H9 (cell line): Measurements from ENCODE around the gene NADSYN1. TPM values are rescaled to one million over a fixed set of nuclear protein-coding genes. Genes with fewer than 3 reads are reported as not detected.

Source experiments
- DNase-seq: peaks from one replicate; pipeline ENCODE4 v3.0.0-alpha.2; 2017
- H2AFZ ChIP-seq: one replicate; pipeline ENCODE4 v1.6.1; 2013; ENCODE audit warnings: mild to moderate bottlenecking, low read length, control low read depth, moderate library complexity
- H2AK5ac ChIP-seq: 2 replicates; pipeline ENCODE4 v1.6.1; 2013; ENCODE audit warnings: low read length, control low read depth, mixed read lengths; ENCODE audit not compliant: insufficient read length
- H2BK120ac ChIP-seq: one replicate; pipeline ENCODE4 v1.6.1; 2013; ENCODE audit warnings: low read depth, mild to moderate bottlenecking, low read length, control low read depth, inconsistent platforms; ENCODE audit not compliant: poor library complexity, severe bottlenecking
- H2BK12ac ChIP-seq: 2 replicates; pipeline ENCODE4 v1.6.1; 2013; ENCODE audit warnings: low read length, control low read depth, mixed read lengths, low read depth; ENCODE audit not compliant: insufficient read length
- H2BK15ac ChIP-seq: 2 replicates; pipeline ENCODE4 v1.6.1; 2013; ENCODE audit warnings: low read depth, low read length, control low read depth
- H2BK20ac ChIP-seq: one replicate; pipeline ENCODE4 v1.6.1; 2013; ENCODE audit warnings: low read depth, mild to moderate bottlenecking, low read length, control low read depth, inconsistent platforms; ENCODE audit not compliant: poor library complexity, severe bottlenecking
- H2BK5ac ChIP-seq: 2 replicates; pipeline ENCODE4 v1.6.1; 2013; ENCODE audit warnings: low read length, control low read depth, mixed read lengths; ENCODE audit not compliant: insufficient read length
- H3K14ac ChIP-seq: 2 replicates; pipeline ENCODE4 v1.6.1; 2013; ENCODE audit warnings: low read length, control low read depth; ENCODE audit not compliant: insufficient read depth
- H3K18ac ChIP-seq: 2 replicates; pipeline ENCODE4 v1.6.1; 2013; ENCODE audit warnings: low read depth, mild to moderate bottlenecking, mixed read lengths, low read length, control low read depth; ENCODE audit not compliant: insufficient read length
- H3K23ac ChIP-seq: 2 replicates; pipeline ENCODE4 v1.6.1; 2013; ENCODE audit warnings: low read length, control low read depth, mixed read lengths, low read depth; ENCODE audit not compliant: insufficient read length
- H3K23me2 ChIP-seq: 2 replicates; pipeline ENCODE4 v1.6.1; 2013; ENCODE audit warnings: low read depth, mild to moderate bottlenecking, mixed read lengths, low read length, control low read depth; ENCODE audit not compliant: insufficient read length, poor library complexity, severe bottlenecking
- H3K27ac ChIP-seq: 2 replicates; pipeline ENCODE4 v1.5.1; 2013; ENCODE audit warnings: low read length, control low read depth, mixed read lengths, low read depth; ENCODE audit not compliant: insufficient read length
- H3K27me3 ChIP-seq: 2 replicates; pipeline ENCODE4 v1.6.1; 2013; ENCODE audit warnings: low read length, control low read depth, inconsistent platforms; ENCODE audit not compliant: insufficient read depth
- H3K4ac ChIP-seq: 2 replicates; pipeline ENCODE4 v1.6.1; 2013; ENCODE audit warnings: low read depth, mild to moderate bottlenecking, control low read depth, inconsistent platforms, low read length, moderate library complexity
- H3K4me1 ChIP-seq: 2 replicates; pipeline ENCODE4 v1.6.1; 2013; ENCODE audit warnings: low read length, control low read depth, inconsistent platforms; ENCODE audit not compliant: insufficient read depth
- H3K4me2 ChIP-seq: 2 replicates; pipeline ENCODE4 v1.6.1; 2013; ENCODE audit warnings: low read length, control low read depth, mixed read lengths; ENCODE audit not compliant: insufficient read length, insufficient read depth
- H3K56ac ChIP-seq: 2 replicates; pipeline ENCODE4 v1.6.1; 2013; ENCODE audit warnings: low read depth, mild to moderate bottlenecking, mixed read lengths, low read length, control low read depth; ENCODE audit not compliant: insufficient read length
- H3K79me1 ChIP-seq: 2 replicates; pipeline ENCODE4 v1.6.1; 2013; ENCODE audit warnings: low read depth, mild to moderate bottlenecking, moderate library complexity, low read length, control low read depth, inconsistent platforms; ENCODE audit not compliant: insufficient read depth, poor library complexity, severe bottlenecking
- H3K79me2 ChIP-seq: 2 replicates; pipeline ENCODE4 v1.6.1; 2013; ENCODE audit warnings: low read length, control low read depth, inconsistent platforms; ENCODE audit not compliant: insufficient read depth
- H3K9ac ChIP-seq: 2 replicates; pipeline ENCODE4 v1.6.1; 2013; ENCODE audit warnings: low read length, control low read depth, mixed read lengths; ENCODE audit not compliant: insufficient read length; ENCODE audit errors: extremely low read depth
- H3K9me3 ChIP-seq: one replicate; pipeline ENCODE4 v1.6.1; 2013; ENCODE audit warnings: low read depth, low read length, inconsistent platforms; ENCODE audit not compliant: control insufficient read depth
- H3T11ph ChIP-seq: one replicate; pipeline ENCODE4 v1.6.1; 2013; ENCODE audit warnings: mild to moderate bottlenecking, low read length, control low read depth, inconsistent platforms
- H4K20me1 ChIP-seq: one replicate; pipeline ENCODE4 v1.6.1; 2013; ENCODE audit not compliant: control insufficient read depth, insufficient read length, insufficient read depth
- H4K5ac ChIP-seq: 2 replicates; pipeline ENCODE4 v1.6.1; 2013; ENCODE audit warnings: low read depth, mild to moderate bottlenecking, mixed read lengths, low read length, control low read depth; ENCODE audit not compliant: insufficient read length
- H4K8ac ChIP-seq: replicated peaks from 2 replicates; pipeline ENCODE4 v1.6.1; 2013; ENCODE audit warnings: low read length, control low read depth, mixed read lengths, low read depth; ENCODE audit not compliant: insufficient read length
- H4K91ac ChIP-seq: 2 replicates; pipeline ENCODE4 v1.6.1; 2013; ENCODE audit warnings: low read depth, mild to moderate bottlenecking, moderate library complexity, mixed read lengths, low read length, control low read depth; ENCODE audit not compliant: insufficient read length
- H3K27ac Mint-ChIP-seq, 3 experiments: 2 replicates in 2 of 3; 3 replicates in 1 of 3; pipeline ENCODE4 v1.8.0; 2020 to 2021; ENCODE audit warnings: mixed read lengths in 3 of 3, mild to moderate bottlenecking in 1 of 3, moderate library complexity in 1 of 3
- H3K27me3 Mint-ChIP-seq: 2 replicates; pipeline ENCODE4 v1.8.0; 2021; ENCODE audit warnings: low read depth, mild to moderate bottlenecking, moderate library complexity, mixed read lengths
- H3K36me3 Mint-ChIP-seq, 3 experiments: 2 replicates in 2 of 3; 3 replicates in 1 of 3; pipeline ENCODE4 v1.8.0; 2020 to 2021; ENCODE audit warnings: low read depth in 3 of 3, mixed read lengths in 3 of 3; ENCODE audit not compliant: insufficient read depth in 1 of 3
- H3K4me1 Mint-ChIP-seq, 2 experiments: 2 replicates each; pipeline ENCODE4 v1.8.0; 2020; ENCODE audit warnings: mixed read lengths in 2 of 2
- H3K4me3 Mint-ChIP-seq, 2 experiments: 2 replicates in 1 of 2; 3 replicates in 1 of 2; pipeline ENCODE4 v1.8.0; 2020 to 2021; ENCODE audit warnings: mild to moderate bottlenecking in 2 of 2, mixed read lengths in 2 of 2, moderate library complexity in 1 of 2
- H3K9me3 Mint-ChIP-seq, 2 experiments: 2 replicates in 1 of 2; 3 replicates in 1 of 2; pipeline ENCODE4 v1.8.0; 2020; ENCODE audit warnings: mild to moderate bottlenecking in 2 of 2, mixed read lengths in 2 of 2, moderate library complexity in 1 of 2
- CTCF ChIP-seq: fragments of 200-600 bp; sonication (generic); conservative IDR thresholded peaks from 3 replicates; pipeline ENCODE4 v1.8.0; 2021; ENCODE audit warnings: antibody characterized with exemption, mild to moderate bottlenecking
- WGBS: extraction: QIAGEN DNeasy Blood & Tissue Kit; methylation state at CpG from one replicate; pipeline ENCODE4 v1.1.7; 2013; ENCODE audit warnings: missing lambda C conversion rate, low lambda C conversion rate, mixed read lengths; ENCODE audit not compliant: insufficient read length; ENCODE audit errors: extremely low coverage; 5-methylcytosine and 5-hydroxymethylcytosine counted together
- total RNA-seq: library from RNA; stranded (reverse); gene quantifications from 2 replicates; pipeline ENCODE4 v1.2.1, GENCODE V29; 2021

NADSYN1 gene
- total RNA-seq, 1 experiment from 2014 or later: 44.2 TPM

DNA sequence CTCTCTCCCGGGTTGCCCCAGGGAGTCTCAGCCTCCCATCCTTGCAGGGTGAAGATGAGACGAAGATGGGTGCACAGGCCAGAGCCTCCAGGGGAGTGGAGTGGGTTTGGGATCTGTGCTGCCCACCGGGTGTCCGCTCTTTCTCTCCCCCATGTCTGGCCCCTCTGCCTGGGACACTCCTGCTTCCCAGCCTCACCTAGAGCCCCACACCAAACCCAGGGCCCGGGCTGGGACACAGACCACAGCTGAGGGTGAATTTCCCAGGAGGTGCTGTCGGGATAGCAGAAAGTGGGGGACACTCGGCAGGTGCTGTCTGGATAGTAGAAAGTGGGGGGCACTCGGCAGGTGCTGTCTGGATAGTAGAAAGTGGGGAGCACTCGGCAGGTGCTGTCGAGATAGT, 49.0 kb downstream of the NADSYN1 start:
- H2BK5ac ChIP-seq: no peak overlapping the region
- H3K14ac ChIP-seq: no peak overlapping the region
- H2BK120ac ChIP-seq: no peak overlapping the region
- H3K79me1 ChIP-seq: no peaks in the 10 kb centered on the region
- no peak overlapping the region for H2BK15ac ChIP-seq
- no peaks in the 10 kb centered on the region for H3K79me2 ChIP-seq
- no peak overlapping the region for H2BK12ac ChIP-seq
- no peak overlapping the region for H4K91ac ChIP-seq
- Mint-ChIP-seq H3K4me3 (no peak overlapping the region), H3K27ac (no peak overlapping the region), H3K27me3 (no peaks in the 10 kb centered on the region), H3K9me3 (peaks cover 9% of the 10 kb centered on the region in 2 experiments; a peak in 4 of 5 replicates), H3K4me1 (peaks cover 13 to 19% of the 10 kb centered on the region in 2 experiments), H3K36me3 (peaks cover 9 to 46% (median 18%) of the 10 kb centered on the region in 3 experiments; a peak in 6 of 7 replicates)
- no peak overlapping the region for H3K4me2 ChIP-seq
- no peak overlapping the region for H2AFZ ChIP-seq
- no peaks in the 10 kb centered on the region for H4K20me1 ChIP-seq
- H4K8ac ChIP-seq: no peak overlapping the region
- H3K4ac ChIP-seq: no peak overlapping the region
- no peaks in the 10 kb centered on the region for H3K23me2 ChIP-seq
- no peak overlapping the region for H4K5ac ChIP-seq
- DNase-seq: no peak
- no peak overlapping the region for H3K27ac ChIP-seq
- no peak overlapping the region for H3K23ac ChIP-seq
- no peaks in the 10 kb centered on the region for H3K27me3 ChIP-seq
- no peak overlapping the region for H3K9ac ChIP-seq
- no peak overlapping the region for H3K56ac ChIP-seq
- TF ChIP-seq CTCF: no peak
- no peak overlapping the region for H2AK5ac ChIP-seq
- H2BK20ac ChIP-seq: no peak overlapping the region
- H3K9me3 ChIP-seq: no peaks in the 10 kb centered on the region
- H3K18ac ChIP-seq: no peak overlapping the region
- H3T11ph ChIP-seq: no peak overlapping the region
- WGBS: no CpG with 5 or more reads among the region's 10 CpGs
- no peaks in the 10 kb centered on the region; the same call in 1 of the 2 replicates for H3K4me1 ChIP-seq
